Measurements from ENCODE around the gene ORAI3. TPM values are rescaled to one million over a fixed set of nuclear protein-coding genes. Genes with fewer than 3 reads are reported as not detected.

ORAI3 gene
- total RNA-seq (ENCODE audit: low replicate concordance) = 10.2 and 20.1 TPM in 2 replicates

DNA sequence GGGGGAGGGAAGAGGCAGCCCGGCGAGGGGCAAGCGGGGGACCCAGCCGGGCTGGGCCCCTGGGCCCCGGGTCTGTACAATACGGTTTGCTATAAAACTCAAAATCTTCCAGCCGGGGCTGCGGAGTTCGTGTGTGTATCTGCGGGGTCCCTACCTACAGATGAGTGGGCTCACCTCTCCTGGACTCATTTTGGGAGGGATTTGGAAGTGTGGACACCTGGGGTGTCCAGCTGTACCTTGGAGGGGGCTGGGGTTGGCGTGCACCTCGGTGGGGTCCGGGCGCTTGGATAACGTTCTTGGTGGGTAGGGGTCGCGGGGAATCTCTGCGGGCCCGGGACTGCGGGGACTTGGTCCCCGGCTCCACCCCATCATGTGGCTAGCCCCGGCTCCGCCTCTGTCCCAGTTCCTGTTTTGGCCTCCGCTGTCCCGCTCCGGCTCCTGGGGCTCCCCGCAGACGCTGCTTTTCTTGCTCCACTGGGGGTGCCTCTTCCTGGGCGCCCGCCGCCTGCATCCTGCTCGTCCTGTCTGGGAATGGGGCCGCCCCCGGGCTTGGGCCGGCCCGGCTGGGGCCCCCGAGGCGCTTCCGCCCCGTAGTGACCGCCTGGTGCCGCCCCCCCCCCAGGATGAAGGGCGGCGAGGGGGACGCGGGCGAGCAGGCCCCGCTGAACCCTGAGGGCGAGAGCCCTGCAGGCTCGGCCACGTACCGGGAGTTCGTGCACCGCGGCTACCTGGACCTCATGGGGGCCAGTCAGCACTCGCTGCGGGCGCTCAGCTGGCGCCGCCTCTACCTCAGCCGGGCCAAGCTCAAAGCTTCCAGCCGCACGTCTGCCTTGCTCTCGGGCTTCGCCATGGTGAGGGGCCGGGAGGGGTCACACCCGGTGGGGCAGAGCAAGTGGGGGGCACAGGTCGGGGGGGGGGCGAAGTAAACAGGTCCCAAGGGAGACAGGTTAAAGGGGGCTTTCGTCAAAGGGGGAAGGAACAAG lies at the start of gene ORAI3:
Gene ORAI3, plus strand, starts transcription at position 402 of the 983 bp plus-strand sequence. Its CDS starts 222 bp downstream, at position 624.
- H3K4me1 ChIP-seq = peaks cover 19% of the 10 kb centered on the region

DNA sequence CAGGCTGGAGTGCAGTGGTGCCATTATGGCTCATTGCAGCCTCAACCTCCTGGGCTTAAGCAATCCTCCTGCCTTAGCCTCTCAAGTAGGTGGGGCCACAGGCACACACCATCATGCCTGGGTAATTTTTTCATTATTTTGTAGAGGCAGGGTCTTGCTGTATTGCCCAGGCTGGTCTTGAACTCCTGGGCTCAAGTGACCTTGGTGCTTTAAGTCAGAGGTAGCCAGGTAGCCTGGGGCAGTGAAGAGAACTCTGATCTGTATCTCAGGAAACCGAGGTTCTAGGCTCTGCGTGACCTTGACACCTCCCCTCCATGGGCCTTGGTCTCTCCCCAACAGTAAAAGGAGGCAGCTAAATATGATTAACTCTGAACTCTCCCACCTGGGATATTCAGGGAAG lies 49.1 kb upstream of the ORAI3 start:
- H3K4me3 ChIP-seq = no peak overlapping the region
- no peaks in the 10 kb centered on the region for H3K36me3 ChIP-seq
- H3K27ac ChIP-seq = no peak overlapping the region
- no peaks in the 10 kb centered on the region for H3K9me3 ChIP-seq (ENCODE audit: low read depth)
- H3K27me3 ChIP-seq = peaks cover 18% of the 10 kb centered on the region
- H3K79me2 ChIP-seq (ENCODE audit: low read depth) = no peaks in the 10 kb centered on the region
- H3K9me3 Mint-ChIP-seq = no peaks in the 10 kb centered on the region
- TF ChIP-seq EZH2phosphoT487 (IDR thresholded peaks at IDR 0.05) (no peak), EZH2 (IDR thresholded peaks at IDR 0.05) (no peak)
- TF ChIP-seq, protein P1, sequence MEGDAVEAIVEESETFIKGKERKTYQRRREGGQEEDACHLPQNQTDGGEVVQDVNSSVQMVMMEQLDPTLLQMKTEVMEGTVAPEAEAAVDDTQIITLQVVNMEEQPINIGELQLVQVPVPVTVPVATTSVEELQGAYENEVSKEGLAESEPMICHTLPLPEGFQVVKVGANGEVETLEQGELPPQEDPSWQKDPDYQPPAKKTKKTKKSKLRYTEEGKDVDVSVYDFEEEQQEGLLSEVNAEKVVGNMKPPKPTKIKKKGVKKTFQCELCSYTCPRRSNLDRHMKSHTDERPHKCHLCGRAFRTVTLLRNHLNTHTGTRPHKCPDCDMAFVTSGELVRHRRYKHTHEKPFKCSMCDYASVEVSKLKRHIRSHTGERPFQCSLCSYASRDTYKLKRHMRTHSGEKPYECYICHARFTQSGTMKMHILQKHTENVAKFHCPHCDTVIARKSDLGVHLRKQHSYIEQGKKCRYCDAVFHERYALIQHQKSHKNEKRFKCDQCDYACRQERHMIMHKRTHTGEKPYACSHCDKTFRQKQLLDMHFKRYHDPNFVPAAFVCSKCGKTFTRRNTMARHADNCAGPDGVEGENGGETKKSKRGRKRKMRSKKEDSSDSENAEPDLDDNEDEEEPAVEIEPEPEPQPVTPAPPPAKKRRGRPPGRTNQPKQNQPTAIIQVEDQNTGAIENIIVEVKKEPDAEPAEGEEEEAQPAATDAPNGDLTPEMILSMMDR (IDR thresholded peaks at IDR 0.05) = no peak
- H3K27ac Mint-ChIP-seq = no peak overlapping the region
- no peak for DNase-seq (ENCODE audit: low spot score)
- no peaks in the 10 kb centered on the region for H3K36me3 Mint-ChIP-seq
- peaks cover 26% of the 10 kb centered on the region for H3K4me1 Mint-ChIP-seq
- H2AFZ ChIP-seq (replicated peaks) = no peak overlapping the region
- H3K4me1 ChIP-seq = peaks cover 9% of the 10 kb centered on the region
- peaks cover 16% of the 10 kb centered on the region for H3K27me3 Mint-ChIP-seq (ENCODE audit: insufficient read depth, low read depth)
- H3K9ac ChIP-seq = no peak overlapping the region
- H4K20me1 ChIP-seq (ENCODE audit: low read depth) = no peaks in the 10 kb centered on the region
- H3F3A ChIP-seq (ENCODE audit: low read depth) = peaks cover 55% of the 10 kb centered on the region
- H3K4me2 ChIP-seq = no peak overlapping the region
- H3K4me3 Mint-ChIP-seq = no peak overlapping the region

More for the DNA sequence above, at the start of gene ORAI3:
- Mint-ChIP-seq H3K4me1 (peaks cover 34% of the 10 kb centered on the region), H3K27me3 (ENCODE audit: insufficient read depth, low read depth) (peaks cover 10% of the 10 kb centered on the region), H3K27ac (peak within 1 kb of the TSS; percentile 95), H3K4me3 (peak within 1 kb of the TSS; percentile 93), H3K9me3 (no peaks in the 10 kb centered on the region), H3K36me3 (peaks cover 13% of the 10 kb centered on the region)
- H3K27me3 ChIP-seq = no peaks in the 10 kb centered on the region
- H2AFZ ChIP-seq (replicated peaks) = peak within 1 kb of the TSS; percentile 43
- H3K4me3 ChIP-seq = peak within 1 kb of the TSS; percentile 96
- DNase-seq (ENCODE audit: low spot score) = peak; percentile 84
- peaks cover 14% of the 10 kb centered on the region for H3K79me2 ChIP-seq (ENCODE audit: low read depth)
- peaks cover 9% of the 10 kb centered on the region for H3K36me3 ChIP-seq
- peaks cover 47% of the 10 kb centered on the region for H3F3A ChIP-seq (ENCODE audit: low read depth)
- no peak for TF ChIP-seq EZH2phosphoT487 (IDR thresholded peaks at IDR 0.05)
- TF ChIP-seq, protein P1 (IDR thresholded peaks at IDR 0.05) = no peak
- TF ChIP-seq EZH2 (IDR thresholded peaks at IDR 0.05) = no peak
- peak within 1 kb of the TSS; percentile 96 for H3K4me2 ChIP-seq
- peak within 1 kb of the TSS; percentile 57 for H3K9ac ChIP-seq
- H3K9me3 ChIP-seq (ENCODE audit: low read depth) = no peaks in the 10 kb centered on the region
- peaks cover 11% of the 10 kb centered on the region for H4K20me1 ChIP-seq (ENCODE audit: low read depth)
- peak within 1 kb of the TSS; percentile 51 for H3K27ac ChIP-seq

DNA sequence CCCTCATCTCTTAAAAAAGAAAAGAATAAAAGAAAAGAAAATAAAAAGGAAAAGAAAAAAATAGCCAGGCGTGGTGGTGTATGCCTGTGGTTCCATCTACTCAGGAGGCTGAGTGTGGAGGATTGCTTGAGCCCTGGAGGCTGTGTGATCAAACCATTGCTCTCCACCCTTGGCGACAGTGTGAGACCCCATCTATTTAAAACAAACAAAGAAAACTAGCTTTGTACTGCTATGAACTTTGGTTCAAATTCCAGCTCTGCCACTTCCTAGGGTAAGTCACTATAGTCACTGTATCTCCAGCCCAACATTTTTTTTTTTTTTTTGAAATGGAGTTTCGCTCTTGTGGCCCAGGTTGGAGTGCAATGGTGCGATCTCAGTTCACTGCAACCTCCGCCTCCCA lies 48.3 kb upstream of the ORAI3 start:
- H3K4me1 Mint-ChIP-seq = peaks cover 19% of the 10 kb centered on the region

More for the DNA sequence above, 48.3 kb upstream of the ORAI3 start:
- H3K27me3 Mint-ChIP-seq (ENCODE audit: insufficient read depth, low read depth) = peaks cover 11% of the 10 kb centered on the region
- no peak overlapping the region for H3K27ac Mint-ChIP-seq
- no peak overlapping the region for H3K4me3 ChIP-seq
- peaks cover 47% of the 10 kb centered on the region for H3F3A ChIP-seq (ENCODE audit: low read depth)
- DNase-seq (ENCODE audit: low spot score) = no peak
- H3K4me2 ChIP-seq = no peak overlapping the region
- H3K9me3 ChIP-seq (ENCODE audit: low read depth) = no peaks in the 10 kb centered on the region
- TF ChIP-seq EZH2phosphoT487 (IDR thresholded peaks at IDR 0.05) (no peak), EZH2 (IDR thresholded peaks at IDR 0.05) (no peak)
- TF ChIP-seq, protein P1 (IDR thresholded peaks at IDR 0.05) = no peak
- peaks cover 8% of the 10 kb centered on the region for H3K4me1 ChIP-seq
- H3K79me2 ChIP-seq (ENCODE audit: low read depth) = no peaks in the 10 kb centered on the region
- no peak overlapping the region for H3K9ac ChIP-seq
- peak overlapping the region; percentile 15 for H3K4me3 Mint-ChIP-seq
- no peak overlapping the region for H3K27ac ChIP-seq
- no peaks in the 10 kb centered on the region for H3K9me3 Mint-ChIP-seq
- no peaks in the 10 kb centered on the region for H4K20me1 ChIP-seq (ENCODE audit: low read depth)
- no peaks in the 10 kb centered on the region for H3K36me3 Mint-ChIP-seq
- no peaks in the 10 kb centered on the region for H3K36me3 ChIP-seq
- H3K27me3 ChIP-seq = peaks cover 13% of the 10 kb centered on the region
- H2AFZ ChIP-seq (replicated peaks) = no peak overlapping the region
